ENCODE results near the gene AURKB.

AURKB gene

DNA sequence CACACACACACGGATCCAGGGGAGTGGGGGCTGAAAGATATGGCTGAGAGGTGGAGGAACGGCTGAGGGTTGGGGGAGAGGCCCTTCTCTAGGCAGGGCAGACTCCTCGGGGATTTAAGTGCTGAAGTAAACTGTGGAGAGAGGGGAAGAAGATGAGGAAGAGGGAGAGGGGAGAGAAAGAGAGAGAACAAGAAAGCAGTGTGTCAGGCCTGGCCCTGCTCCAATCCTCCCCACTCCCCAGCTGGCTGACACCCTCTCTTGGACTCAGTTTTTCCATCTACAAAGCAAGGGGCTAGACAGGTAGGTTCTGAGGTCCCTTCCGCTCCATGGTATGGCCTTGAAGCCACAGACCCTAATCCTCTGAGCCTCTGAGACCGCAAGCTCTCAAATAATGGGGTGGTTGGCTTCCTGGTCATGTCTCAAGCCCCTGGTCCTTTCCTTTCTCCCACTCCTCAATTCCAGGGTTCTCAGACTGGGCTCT lies 49.6 kb downstream of the AURKB start:
- DNase-seq = no peak

DNA sequence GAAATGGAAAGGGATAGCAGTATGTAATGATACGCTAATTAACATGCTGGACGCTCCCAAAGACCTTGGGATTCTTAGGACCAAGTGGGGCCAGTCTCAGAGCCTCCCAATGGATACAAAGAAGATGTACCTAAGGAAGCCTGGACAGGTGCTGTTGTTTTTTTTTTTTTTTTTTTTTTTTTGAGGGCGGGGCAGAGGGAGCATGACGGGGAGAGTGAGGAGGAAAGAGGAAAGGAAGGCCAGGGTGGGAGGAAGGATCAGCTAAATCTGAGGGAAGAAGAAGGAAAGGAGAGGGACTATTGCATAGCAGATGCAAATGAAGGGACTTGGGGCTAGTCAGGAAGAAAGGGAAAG lies 50.2 kb downstream of the AURKB start:
- no peak for DNase-seq

DNA sequence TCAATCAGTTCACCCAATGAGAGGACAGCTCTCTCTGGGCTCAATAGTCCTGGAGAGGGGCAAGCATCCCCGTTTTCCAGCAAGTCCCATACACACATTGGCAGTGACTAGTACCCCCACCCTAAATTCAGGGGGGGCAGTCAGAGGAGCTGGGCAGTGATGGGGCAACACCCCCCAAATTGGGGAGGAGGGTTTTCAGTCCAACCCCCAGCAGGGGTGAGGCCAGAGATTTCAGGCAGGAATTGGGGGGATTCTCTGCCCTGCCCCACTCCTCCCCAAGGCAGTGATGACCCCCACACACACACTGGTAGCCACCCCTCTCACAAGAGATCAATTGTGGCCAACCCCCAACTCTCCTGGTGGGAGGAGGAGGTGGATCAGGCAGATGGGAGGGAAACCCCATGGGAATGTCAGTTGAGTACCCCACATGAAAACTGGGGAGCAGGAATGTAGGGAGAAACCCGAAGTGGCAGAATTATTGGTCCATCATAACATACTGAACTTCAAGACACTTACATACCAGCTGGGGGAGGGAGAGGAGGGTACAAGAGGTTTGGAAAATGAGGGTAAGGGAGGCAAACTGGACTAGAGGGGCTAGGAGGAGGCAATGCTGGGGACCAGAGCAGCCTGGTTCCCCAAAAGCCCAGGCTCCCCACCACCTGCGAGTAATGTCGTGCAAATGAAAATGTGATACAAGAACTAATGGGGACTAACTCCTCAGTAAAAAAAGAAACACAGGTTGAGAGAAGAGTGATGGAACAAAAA lies 50.7 kb downstream of the AURKB start:
- DNase-seq = no peak

DNA sequence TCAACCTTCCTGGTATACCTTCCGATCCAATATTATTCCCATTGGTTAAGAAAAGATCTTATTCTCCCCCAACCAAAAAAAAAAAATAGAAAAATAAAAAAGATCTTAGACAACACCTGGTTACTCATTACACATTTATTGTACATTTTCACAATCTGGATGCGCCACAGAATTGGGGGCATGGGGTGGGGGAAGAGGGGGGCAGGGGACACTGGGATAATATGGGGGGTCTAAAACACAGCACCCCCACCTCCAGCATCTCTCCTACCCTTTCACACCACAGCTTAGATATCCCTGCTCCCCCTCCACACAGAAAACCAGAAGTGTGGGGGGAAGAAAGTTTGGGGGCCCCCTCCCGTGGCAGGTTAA lies 51.4 kb downstream of the AURKB start:
- no peak for DNase-seq

DNA sequence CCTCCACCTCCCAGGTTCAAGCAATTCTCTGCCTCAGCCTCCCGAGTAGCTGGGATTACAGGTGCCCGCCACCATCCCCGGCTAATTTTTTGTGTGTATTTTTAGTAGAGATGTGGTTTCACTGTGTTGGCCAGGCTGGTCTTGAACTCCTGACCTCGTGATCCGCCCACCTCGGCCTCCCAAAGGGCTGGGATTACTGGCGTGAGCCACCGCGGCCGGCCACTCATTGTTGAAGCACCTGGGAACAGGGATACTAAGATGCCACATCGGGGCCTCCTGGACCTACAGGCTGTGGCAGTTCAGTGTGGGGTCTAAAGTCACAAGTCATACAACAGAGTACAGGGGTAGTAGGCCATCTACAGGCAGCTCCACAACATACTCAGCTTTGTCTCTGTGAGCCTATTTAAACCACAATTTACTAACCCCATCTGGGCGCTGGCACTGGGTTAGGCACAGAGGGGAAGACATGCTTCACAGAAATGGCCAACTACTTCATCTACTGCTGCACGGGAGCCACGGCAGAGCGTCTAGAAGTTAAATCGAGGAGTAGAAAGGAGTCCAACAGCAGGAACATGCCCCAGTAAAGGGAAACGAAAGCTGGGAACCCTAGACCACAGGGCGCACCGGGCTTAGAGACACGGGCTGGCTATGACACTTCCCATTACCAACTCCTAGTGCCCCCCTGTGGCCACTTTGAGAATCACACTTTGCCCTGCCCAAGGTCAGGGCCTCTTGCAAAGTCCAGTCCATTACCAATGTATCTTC lies 51.9 kb downstream of the AURKB start:
- peak; percentile 61 for DNase-seq

DNA sequence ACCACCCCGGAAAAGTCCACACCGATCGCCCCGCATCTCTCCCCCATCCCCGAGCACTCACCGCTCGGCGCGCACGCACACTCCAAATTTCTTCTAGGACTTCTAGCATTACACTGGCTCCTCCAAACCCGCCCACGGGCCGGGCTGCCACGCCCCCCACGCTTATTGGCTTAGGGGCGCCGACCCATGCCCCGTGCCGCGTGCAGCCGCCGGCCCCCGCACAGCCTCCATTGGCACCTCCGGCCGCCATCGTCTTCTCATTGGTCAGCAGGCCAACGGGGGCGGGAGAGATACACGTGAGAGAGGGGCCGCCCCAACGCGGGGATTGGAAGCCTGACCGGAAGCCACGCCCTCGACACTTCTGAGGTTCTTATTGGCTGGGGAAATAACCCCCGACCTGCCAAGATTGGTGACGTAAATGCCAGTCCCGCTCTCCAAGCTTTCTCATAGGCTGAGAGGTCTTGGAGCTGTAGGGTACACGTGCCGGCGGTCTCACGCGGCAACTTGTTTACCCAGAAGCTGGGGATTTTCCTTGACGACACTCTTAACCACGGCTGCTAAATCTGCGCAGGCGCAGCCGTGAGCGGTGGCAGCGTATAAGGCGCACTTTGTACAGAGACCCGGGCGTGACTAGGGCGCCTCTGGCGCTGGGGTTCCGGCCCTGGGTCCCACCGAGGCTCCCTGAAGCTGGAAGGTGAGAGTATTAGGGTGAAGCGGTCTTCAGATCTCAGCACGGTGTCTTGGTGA lies 54.0 kb downstream of the AURKB start:
- peak; percentile 98 for DNase-seq

DNA sequence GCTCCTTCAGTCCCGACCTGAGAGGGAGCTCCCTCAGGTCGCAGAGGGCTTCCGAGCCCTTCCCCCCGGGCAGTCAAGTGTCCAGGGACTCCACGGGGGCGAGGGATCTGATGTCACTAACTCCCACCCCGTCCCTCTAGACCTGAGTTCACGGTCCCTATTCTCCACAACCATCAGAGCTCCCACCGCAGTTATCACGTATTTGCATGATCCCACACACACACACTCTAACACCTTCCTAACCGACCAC lies 54.5 kb downstream of the AURKB start:
- no peak for DNase-seq

DNA sequence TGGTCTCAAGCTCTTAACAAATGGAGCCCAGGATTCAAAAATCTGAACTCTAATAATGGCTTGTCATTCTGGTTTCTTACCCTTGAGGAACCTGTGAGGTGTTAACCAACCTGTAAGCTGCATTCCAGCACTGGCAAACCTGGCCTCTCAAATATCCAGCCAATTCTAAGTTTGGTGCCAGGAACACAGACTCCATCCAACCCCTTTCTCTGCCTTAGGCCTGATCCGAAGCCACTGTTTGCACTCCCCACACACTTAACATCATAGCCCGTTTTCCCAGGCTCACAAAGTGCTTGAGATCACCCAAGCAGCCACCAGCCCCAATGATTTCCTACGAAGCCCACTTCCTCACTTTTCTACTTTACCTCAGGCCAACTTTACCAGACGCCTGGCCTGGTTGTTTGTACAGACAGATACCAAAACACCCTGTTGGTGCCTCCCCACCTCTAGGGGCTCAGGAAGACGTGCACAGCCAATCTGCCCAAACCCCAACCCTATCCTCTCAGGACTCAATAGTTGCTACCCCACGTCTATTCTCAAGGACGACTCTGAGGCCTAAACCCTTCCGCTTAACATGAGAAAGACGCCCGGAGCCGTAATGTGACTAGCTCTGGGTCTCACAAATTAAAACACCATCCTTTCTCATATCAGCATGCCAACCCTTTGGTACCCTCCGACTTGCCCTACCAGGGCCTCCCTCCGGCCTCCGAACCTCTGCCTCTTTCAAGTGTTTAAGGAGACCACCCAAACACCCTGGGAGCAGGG lies 55.0 kb downstream of the AURKB start:
- DNase-seq = no peak

Measured in SIG-M5 (cell line).